GM19468 (cell line): ENCODE data around the gene RAP1GAP.
"Not testable (repeated sequence)": the region's sequence is repeated elsewhere in the genome, so short reads cannot be mapped to it uniquely, and the experiment has no call there.

Experiments used
- ATAC-seq: cut with Tn5 transposase; IDR thresholded peaks from one replicate; pipeline ENCODE4 v1.9.1; 2021; ENCODE audit warnings: mild to moderate bottlenecking, moderate library complexity, moderate number of reproducible peaks; ENCODE audit not compliant: unreplicated experiment; ENCODE audit errors: extremely low read depth

RAP1GAP gene

GRCh38 chr1:21680918-21681317 lies 11.8 kb upstream of the RAP1GAP start:
- no peak for ATAC-seq

- ATAC-seq, result no peak
These were observed 11.2 kb upstream of the RAP1GAP start for GRCh38 chr1:21680381-21680780.

- no peak for ATAC-seq
These were observed 8.0 kb upstream of the RAP1GAP start for GRCh38 chr1:21677168-21677567.

- ATAC-seq, result no peak
These were observed 5.8 kb upstream of the RAP1GAP start for GRCh38 chr1:21674957-21675356.

- not testable (repeated sequence) for ATAC-seq
These were observed 4.7 kb upstream of the RAP1GAP start for GRCh38 chr1:21673853-21674252.

- ATAC-seq, result no peak
These were observed 4.2 kb upstream of the RAP1GAP start for GRCh38 chr1:21673277-21673780.

- ATAC-seq, result no peak
These were observed 3.5 kb upstream of the RAP1GAP start for GRCh38 chr1:21672478-21673276.

GRCh38 chr1:21671915-21672314 lies 2.8 kb upstream of the RAP1GAP start:
- ATAC-seq, result no peak

- ATAC-seq, result no peak
These were observed 2.1 kb upstream of the RAP1GAP start for GRCh38 chr1:21670956-21671902.

- ATAC-seq, result no peak
These were observed 1.1 kb upstream of the RAP1GAP start for GRCh38 chr1:21670059-21670881.

- ATAC-seq, result no peak
These were observed 253 bp downstream of the RAP1GAP start for GRCh38 chr1:21668951-21669257.

- ATAC-seq, result no peak
These were observed 766 bp downstream of the RAP1GAP start for GRCh38 chr1:21668232-21668950.

GRCh38 chr1:21667348-21668231 lies 1.6 kb downstream of the RAP1GAP start:
- no peak for ATAC-seq

- no peak for ATAC-seq
These were observed 2.4 kb downstream of the RAP1GAP start for GRCh38 chr1:21666576-21667320.

- no peak for ATAC-seq
These were observed 3.2 kb downstream of the RAP1GAP start for GRCh38 chr1:21665711-21666575.

GRCh38 chr1:21664806-21665588 lies 4.2 kb downstream of the RAP1GAP start:
- no peak for ATAC-seq
